ENCODE data around the gene GGT6.
"Not testable (repeated sequence)": the region's sequence is repeated elsewhere in the genome, so short reads cannot be mapped to it uniquely, and the experiment has no call there.

The GGT6 gene

GRCh38 chr17:4591529-4591928 is 31.2 kb upstream of the GGT6 start:
- DNase-seq, result no peak

GRCh38 chr17:4590981-4591453 is 30.6 kb upstream of the GGT6 start:
- no peak for DNase-seq

GRCh38 chr17:4590042-4590441 is 29.7 kb upstream of the GGT6 start:
- DNase-seq, result not testable (repeated sequence)

GRCh38 chr17:4588898-4589625 is 28.7 kb upstream of the GGT6 start:
- DNase-seq, result no peak

GRCh38 chr17:4588391-4588790 is 28.0 kb upstream of the GGT6 start:
- no peak for DNase-seq

- no peak for DNase-seq
These were observed 27.4 kb upstream of the GGT6 start for GRCh38 chr17:4587803-4588202.

GRCh38 chr17:4587195-4587594 is 26.8 kb upstream of the GGT6 start:
- DNase-seq, result no peak

- DNase-seq, result no peak
These were observed 25.7 kb upstream of the GGT6 start for GRCh38 chr17:4586043-4586442.

- DNase-seq, result no peak
These were observed 25.2 kb upstream of the GGT6 start for GRCh38 chr17:4585638-4585994.

- no peak for DNase-seq
These were observed 24.7 kb upstream of the GGT6 start for GRCh38 chr17:4584917-4585637.

GRCh38 chr17:4584101-4584916 is 23.9 kb upstream of the GGT6 start, which contains the start of gene SMTNL2:
TSS of gene SMTNL2 (plus strand) at chr17:4584529. CDS start at chr17:4584606, 77 bp downstream.
- no peak for DNase-seq

- no peak for DNase-seq
These were observed 23.4 kb upstream of the GGT6 start for GRCh38 chr17:4583782-4584100.

GRCh38 chr17:4583206-4583605 is 22.8 kb upstream of the GGT6 start:
- no peak for DNase-seq

GRCh38 chr17:4582691-4583090 is 22.3 kb upstream of the GGT6 start:
- no peak for DNase-seq

- DNase-seq, result no peak
These were observed 21.7 kb upstream of the GGT6 start for GRCh38 chr17:4582101-4582501.

GRCh38 chr17:4580291-4580690 is 19.9 kb upstream of the GGT6 start:
- DNase-seq, result no peak

- no peak for DNase-seq
These were observed 19.3 kb upstream of the GGT6 start for GRCh38 chr17:4579678-4580077.

GRCh38 chr17:4578349-4578748 is 18.0 kb upstream of the GGT6 start:
- DNase-seq, result not testable (repeated sequence)

GRCh38 chr17:4577386-4577993 is 17.1 kb upstream of the GGT6 start:
- no peak for DNase-seq

GRCh38 chr17:4576729-4577322 is 16.4 kb upstream of the GGT6 start:
- DNase-seq, result no peak

- DNase-seq, result no peak
These were observed 15.8 kb upstream of the GGT6 start for GRCh38 chr17:4576161-4576558.

- no peak for DNase-seq
These were observed 14.2 kb upstream of the GGT6 start for GRCh38 chr17:4574448-4575045.

Measured in stimulated activated CD4-positive, alpha-beta T cell treated with anti-CD3 and anti-CD28 coated beads, Interleukin-4, amount 100 ng/mL, for 24 hours (primary cell).